HEK293T (cell line): ENCODE measurements around the gene AKT3.

ENCODE experiments used
- CTCF ChIA-PET: fragments of 350-600 bp; formaldehyde crosslinking; extraction: SDS; loops from one replicate; lab custom pipeline; 2021; ENCODE audit warnings: antibody characterized with exemption, inconsistent platforms; lab: Yijun Ruan, JAX
- POLR2A ChIA-PET: fragments of 350-600 bp; formaldehyde crosslinking; extraction: SDS; loops from one replicate; lab custom pipeline; 2020; ENCODE audit warnings: antibody characterized with exemption, inconsistent platforms; lab: Yijun Ruan, JAX
- DNase-seq: peaks from one replicate; pipeline ENCODE4 v3.0.0; 2012; ENCODE audit warnings: mixed read lengths; ENCODE audit errors: extremely low spot score
- ARNT ChIP-seq: fragments of 450-650 bp; IDR thresholded peaks from 2 replicates; pipeline ENCODE4 v1.6.1; 2017; ENCODE audit warnings: mild to moderate bottlenecking
- BHLHE40 ChIP-seq: fragments of 450-650 bp; IDR thresholded peaks from 2 replicates; pipeline ENCODE4 v1.6.1; 2016; ENCODE audit warnings: mild to moderate bottlenecking, moderate library complexity, borderline replicate concordance
- CTBP1 ChIP-seq: fragments of 450-650 bp; IDR thresholded peaks from 2 replicates; pipeline ENCODE4 v1.6.1; 2016; ENCODE audit warnings: borderline replicate concordance
- ELF4 ChIP-seq: fragments of 450-650 bp; IDR thresholded peaks from 2 replicates; pipeline ENCODE4 v1.6.1; 2017; ENCODE audit warnings: antibody characterized with exemption
- FOXA1 ChIP-seq: fragments of 450-650 bp; IDR thresholded peaks from 2 replicates; pipeline ENCODE4 v1.6.1; 2016; ENCODE audit warnings: mild to moderate bottlenecking
- FOXK2 ChIP-seq: fragments of 450-650 bp; IDR thresholded peaks from 2 replicates; pipeline ENCODE4 v1.6.1; 2016; ENCODE audit warnings: mild to moderate bottlenecking
- FOXM1 ChIP-seq: fragments of 450-650 bp; IDR thresholded peaks from 2 replicates; pipeline ENCODE4 v1.6.1; 2017; ENCODE audit warnings: mild to moderate bottlenecking, borderline replicate concordance
- HDGF ChIP-seq: fragments of 450-650 bp; IDR thresholded peaks from 2 replicates; pipeline ENCODE4 v1.6.1; 2017; ENCODE audit warnings: antibody characterized with exemption, borderline replicate concordance
- L3MBTL2 ChIP-seq: fragments of 450-650 bp; conservative IDR thresholded peaks from 2 replicates; pipeline ENCODE4 v1.6.1; 2016; ENCODE audit warnings: mild to moderate bottlenecking
- LEF1 ChIP-seq: fragments of 450-650 bp; IDR thresholded peaks from 2 replicates; pipeline ENCODE4 v1.6.1; 2017; ENCODE audit warnings: mild to moderate bottlenecking, borderline replicate concordance
- NFRKB ChIP-seq: fragments of 450-650 bp; IDR thresholded peaks from 2 replicates; pipeline ENCODE4 v1.6.1; 2016; ENCODE audit warnings: mild to moderate bottlenecking, moderate library complexity
- SP1 ChIP-seq: fragments of 450-650 bp; IDR thresholded peaks from 2 replicates; pipeline ENCODE4 v1.6.1; 2017
- SUZ12 ChIP-seq: fragments of 450-650 bp; IDR thresholded peaks from 2 replicates; pipeline ENCODE4 v1.6.1; 2016; ENCODE audit warnings: mild to moderate bottlenecking
- TARDBP ChIP-seq: fragments of 450-650 bp; IDR thresholded peaks from 2 replicates; pipeline ENCODE4 v1.6.1; 2016
- ZNF384 ChIP-seq: fragments of 450-650 bp; IDR thresholded peaks from 2 replicates; pipeline ENCODE4 v1.6.1; 2016
- TF ChIP-seq, protein P1 (sequence below): fragments of 450-650 bp; IDR thresholded peaks from 2 replicates; pipeline ENCODE4 v1.6.1; 2016

Gene AKT3

DNA sequence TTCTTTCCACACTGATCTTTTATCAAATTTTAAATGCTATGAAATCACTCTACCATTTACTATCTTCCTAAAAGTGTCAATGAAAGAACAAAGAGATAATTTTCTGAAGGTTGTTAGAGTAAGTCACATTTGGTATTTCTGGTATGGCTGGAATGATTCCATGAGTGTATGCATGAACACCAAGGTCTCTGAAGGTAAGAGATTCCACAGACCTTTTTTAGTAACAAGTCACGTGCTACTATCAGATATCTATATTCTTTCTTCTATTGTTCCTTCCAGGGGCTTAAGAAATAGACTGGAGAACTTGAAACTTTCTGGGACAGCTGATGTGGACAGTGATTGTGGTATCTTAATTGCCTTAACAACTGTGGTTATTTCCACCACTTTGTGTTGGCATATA, 329.2 kb downstream of the AKT3 start:
- POLR2A ChIA-PET: no interaction called here
- CTCF ChIA-PET: no interaction called here
- no peak for DNase-seq
- TF ChIP-seq FOXA1: no peak
- no peak for TF ChIP-seq BHLHE40
- no peak for TF ChIP-seq ARNT
- TF ChIP-seq, protein P1, sequence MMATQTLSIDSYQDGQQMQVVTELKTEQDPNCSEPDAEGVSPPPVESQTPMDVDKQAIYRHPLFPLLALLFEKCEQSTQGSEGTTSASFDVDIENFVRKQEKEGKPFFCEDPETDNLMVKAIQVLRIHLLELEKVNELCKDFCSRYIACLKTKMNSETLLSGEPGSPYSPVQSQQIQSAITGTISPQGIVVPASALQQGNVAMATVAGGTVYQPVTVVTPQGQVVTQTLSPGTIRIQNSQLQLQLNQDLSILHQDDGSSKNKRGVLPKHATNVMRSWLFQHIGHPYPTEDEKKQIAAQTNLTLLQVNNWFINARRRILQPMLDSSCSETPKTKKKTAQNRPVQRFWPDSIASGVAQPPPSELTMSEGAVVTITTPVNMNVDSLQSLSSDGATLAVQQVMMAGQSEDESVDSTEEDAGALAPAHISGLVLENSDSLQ: no peak
- TF ChIP-seq LEF1: no peak
- no peak for TF ChIP-seq ELF4
- no peak for TF ChIP-seq CTBP1
- TF ChIP-seq FOXM1: no peak
- no peak for TF ChIP-seq NFRKB
- TF ChIP-seq SUZ12: no peak
- no peak for TF ChIP-seq SP1
- TF ChIP-seq HDGF: no peak
- TF ChIP-seq TARDBP: no peak
- no peak for TF ChIP-seq ZNF384
- TF ChIP-seq L3MBTL2: no peak
- no peak for TF ChIP-seq FOXK2

DNA sequence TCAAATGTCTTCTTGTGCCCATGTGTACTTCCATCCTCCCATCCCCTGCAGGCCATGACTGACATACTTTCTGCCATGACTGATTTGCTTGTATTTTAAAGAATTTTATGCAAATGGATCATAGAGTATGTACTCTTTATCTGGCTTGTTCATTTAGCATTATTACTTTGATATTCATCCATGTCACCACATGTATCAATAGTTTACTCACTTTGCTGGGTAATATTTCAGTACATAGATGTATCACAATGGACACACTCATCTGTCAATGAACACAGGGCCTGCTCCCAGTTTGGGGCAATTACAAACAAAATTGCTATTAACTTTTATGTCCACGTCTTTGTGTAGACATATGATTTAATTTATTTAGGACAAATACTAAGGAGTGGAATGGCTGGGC, 335.1 kb downstream of the AKT3 start:
- CTCF ChIA-PET: no interaction called here
- no peak for TF ChIP-seq HDGF
- no peak for TF ChIP-seq L3MBTL2
- TF ChIP-seq SUZ12: no peak
- TF ChIP-seq TARDBP: no peak
- no peak for TF ChIP-seq ELF4
- no peak for TF ChIP-seq NFRKB
- no peak for TF ChIP-seq ARNT
- TF ChIP-seq FOXK2: no peak
- no peak for TF ChIP-seq FOXM1
- no peak for TF ChIP-seq ZNF384
- no peak for TF ChIP-seq SP1
- TF ChIP-seq, protein P1: no peak
- TF ChIP-seq FOXA1: no peak
- no peak for TF ChIP-seq BHLHE40

DNA sequence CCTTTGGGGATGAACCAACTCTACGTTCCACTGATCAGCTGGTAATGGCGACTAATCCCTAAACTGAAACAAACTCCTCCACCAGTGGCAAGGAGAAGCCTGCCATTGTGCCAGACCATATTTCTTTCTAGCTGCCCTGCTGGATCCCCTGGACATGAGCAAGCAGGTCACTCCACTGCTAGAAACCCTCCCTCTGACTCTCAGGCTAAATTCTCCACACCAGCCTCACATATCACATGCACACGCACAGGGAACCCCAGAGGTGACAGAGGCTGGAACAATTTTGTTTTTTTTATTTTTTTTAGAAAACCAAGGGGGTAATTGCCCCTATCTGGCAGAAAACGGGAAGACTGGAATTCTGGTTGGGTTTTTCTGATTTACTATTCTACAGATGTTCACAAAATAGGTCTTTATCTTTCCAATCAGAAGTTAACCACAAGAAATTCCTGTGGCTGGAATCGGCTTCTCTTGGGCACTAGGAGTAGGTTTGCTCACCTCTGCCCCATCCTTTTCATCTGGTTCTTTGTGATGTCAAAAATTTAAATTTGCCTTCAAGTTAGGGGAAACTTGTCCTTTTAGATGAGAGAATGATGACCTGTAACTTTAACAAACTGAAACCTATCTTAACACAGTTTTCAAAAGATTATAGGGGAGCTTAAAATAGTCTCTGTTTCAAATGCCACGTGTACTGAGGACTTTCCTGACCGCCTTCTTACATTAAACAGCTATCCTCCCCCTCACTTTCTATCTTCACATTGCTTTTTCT, 336.1 kb downstream of the AKT3 start:
- TF ChIP-seq FOXM1 (no peak), ARNT (no peak), LEF1 (no peak), SP1 (no peak), CTBP1 (no peak), HDGF (no peak), NFRKB (no peak), FOXA1 (no peak), BHLHE40 (no peak), SUZ12 (no peak), TARDBP (no peak), FOXK2 (no peak), ZNF384 (no peak), ELF4 (no peak)
- TF ChIP-seq, protein P1: no peak
- ChIA-PET POLR2A (no interaction called here), CTCF (no interaction called here)
- DNase-seq: no peak

More for the DNA sequence above, 335.1 kb downstream of the AKT3 start:
- no peak for DNase-seq
- POLR2A ChIA-PET: no interaction called here

DNA sequence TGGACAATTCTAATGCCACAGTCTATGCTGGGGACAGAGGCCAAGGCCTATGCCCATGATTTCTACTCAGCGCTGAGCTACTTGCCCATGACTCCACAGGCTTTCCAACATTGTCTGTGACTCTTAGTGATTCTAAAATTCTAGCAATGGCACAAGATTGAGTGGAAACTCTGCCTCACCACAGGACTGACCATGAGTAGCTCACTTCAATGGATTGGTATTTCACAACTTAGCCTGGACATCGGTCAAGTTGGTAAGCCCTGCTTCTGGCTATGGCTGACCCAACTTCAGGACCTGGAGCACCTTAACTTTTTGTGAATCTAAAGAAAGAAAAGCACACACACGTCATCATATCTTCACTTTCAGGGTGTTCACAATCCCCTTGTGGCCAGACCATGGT, 339.1 kb downstream of the AKT3 start:
- ChIA-PET CTCF (no interaction called here), POLR2A (no interaction called here)
- no peak for TF ChIP-seq TARDBP
- no peak for TF ChIP-seq FOXK2
- no peak for TF ChIP-seq CTBP1
- TF ChIP-seq ELF4: no peak
- no peak for TF ChIP-seq FOXA1
- no peak for TF ChIP-seq ARNT
- no peak for DNase-seq

DNA sequence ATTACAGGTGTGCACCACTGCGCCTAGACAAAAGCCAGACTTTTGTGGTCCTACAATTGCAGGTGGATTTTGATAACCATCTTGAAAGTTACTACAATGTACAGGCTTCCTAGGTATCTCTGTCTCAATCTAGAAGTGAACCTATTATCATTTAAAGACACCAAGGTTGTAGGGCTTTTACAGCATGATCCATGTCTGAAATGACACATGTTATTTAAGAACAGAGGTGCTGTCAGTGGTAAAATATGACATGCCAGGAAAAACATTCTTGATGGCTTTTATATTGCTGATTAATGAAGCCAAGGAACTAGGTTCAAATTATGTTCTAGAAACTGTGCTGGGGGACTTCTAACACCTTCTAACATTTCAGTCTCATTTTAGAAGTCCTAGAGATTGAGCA, 341.1 kb downstream of the AKT3 start:
- TF ChIP-seq ELF4 (no peak), CTBP1 (no peak), LEF1 (no peak), SP1 (no peak), ZNF384 (no peak), NFRKB (no peak), FOXA1 (no peak), FOXM1 (no peak), TARDBP (no peak), BHLHE40 (no peak), ARNT (no peak), SUZ12 (no peak), L3MBTL2 (no peak), FOXK2 (no peak), HDGF (no peak)
- TF ChIP-seq, protein P1: no peak
- DNase-seq: no peak
- POLR2A ChIA-PET: no interaction called here
- CTCF ChIA-PET: no interaction called here

DNA sequence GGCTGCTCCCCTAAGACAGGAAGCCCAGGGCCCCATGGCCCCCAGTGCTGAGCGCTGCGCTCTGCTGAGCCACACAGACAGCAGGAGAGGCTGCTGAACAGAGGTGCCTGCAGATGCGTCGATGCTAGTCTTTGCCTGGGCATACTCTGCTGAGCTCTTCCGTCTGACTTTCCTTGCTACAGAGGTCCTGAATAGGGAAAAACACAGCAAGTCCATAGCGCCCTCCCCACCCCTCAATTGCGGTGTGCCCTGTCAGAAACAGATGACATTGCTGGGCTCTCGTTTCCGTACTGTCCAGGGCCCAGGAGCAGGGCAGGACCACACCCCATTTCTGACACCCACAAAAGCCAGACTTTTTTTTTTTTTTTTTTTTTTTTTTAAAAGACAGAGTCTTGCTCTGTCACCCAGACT, 341.7 kb downstream of the AKT3 start:
- CTCF ChIA-PET: no interaction called here
- POLR2A ChIA-PET: no interaction called here
- no peak for DNase-seq
- no peak for TF ChIP-seq SUZ12
- TF ChIP-seq HDGF: no peak
- TF ChIP-seq ARNT: no peak
- no peak for TF ChIP-seq FOXK2
